GM21529 (cell line): ENCODE results near the gene UQCRC2.
A peak's percentile ranks its signal among the peaks of the same experiment; 100 is the strongest.
"Not testable (repeated sequence)": the region's sequence is repeated elsewhere in the genome, so short reads cannot be mapped to it uniquely, and the experiment has no call there.

ENCODE experiments used
- ATAC-seq: cut with Tn5 transposase; IDR thresholded peaks from one replicate; pipeline ENCODE4 v1.9.1; 2021; ENCODE audit not compliant: unreplicated experiment

The UQCRC2 gene

DNA sequence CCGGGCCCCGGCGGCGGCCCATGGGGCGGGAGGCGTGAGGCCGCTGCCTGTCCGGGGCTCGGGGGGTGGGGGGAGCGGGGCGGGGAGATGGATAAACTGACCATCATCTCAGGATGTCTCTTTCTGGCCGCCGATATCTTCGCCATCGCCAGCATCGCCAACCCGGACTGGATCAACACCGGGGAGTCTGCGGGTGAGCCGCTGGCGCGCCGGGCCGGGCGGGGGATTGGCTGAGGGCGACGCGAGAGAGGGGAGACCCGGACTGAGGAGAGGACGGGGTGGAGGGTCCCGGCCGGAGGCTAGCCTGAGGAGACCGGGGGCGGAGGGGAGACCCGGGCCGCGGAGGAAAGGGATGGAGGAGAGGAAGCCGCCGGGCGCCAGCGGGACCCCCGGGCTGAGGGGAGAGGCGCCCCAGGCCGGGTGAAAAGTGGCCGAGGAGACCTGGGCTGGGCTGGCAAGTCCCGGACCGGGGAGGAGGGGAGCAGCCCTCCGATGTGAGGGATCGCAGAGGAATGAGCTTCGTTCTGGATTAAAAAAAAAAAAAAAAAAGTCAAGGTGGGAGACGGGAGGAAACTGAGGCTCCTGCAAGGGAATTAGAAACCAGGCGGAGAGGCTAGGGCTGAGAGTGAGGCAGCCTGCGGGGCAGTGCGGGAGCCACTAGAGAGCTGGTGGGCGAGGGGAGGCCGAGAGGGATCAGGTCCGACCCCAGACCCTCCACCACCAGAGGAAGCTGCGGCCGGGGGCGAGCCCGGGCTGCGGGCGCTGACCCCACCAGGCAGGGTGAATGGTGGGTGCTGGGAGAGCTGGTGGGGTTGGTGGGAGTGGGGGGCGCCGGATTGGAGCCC, 55.3 kb downstream of the UQCRC2 start:
- no peak for ATAC-seq

DNA sequence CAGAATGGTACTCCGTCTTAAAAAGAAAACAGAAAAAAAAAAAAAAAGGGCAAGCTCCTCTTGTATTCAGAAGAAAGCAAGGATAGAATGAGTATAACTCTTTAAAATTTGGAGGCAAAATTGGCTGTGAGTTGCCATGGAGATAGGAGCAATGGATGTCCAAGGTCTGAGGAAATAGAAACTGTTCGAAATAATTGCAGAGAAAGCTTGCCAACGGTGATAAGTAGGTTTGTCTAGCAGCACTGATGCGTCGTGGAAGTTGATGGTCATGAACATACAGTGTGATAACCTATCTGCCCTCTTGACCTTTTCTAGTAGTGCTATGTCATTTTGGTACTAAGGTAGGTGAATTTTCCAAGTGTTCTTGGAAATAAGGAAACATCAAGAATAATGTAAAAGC, 57.7 kb downstream of the UQCRC2 start:
- no peak for ATAC-seq

DNA sequence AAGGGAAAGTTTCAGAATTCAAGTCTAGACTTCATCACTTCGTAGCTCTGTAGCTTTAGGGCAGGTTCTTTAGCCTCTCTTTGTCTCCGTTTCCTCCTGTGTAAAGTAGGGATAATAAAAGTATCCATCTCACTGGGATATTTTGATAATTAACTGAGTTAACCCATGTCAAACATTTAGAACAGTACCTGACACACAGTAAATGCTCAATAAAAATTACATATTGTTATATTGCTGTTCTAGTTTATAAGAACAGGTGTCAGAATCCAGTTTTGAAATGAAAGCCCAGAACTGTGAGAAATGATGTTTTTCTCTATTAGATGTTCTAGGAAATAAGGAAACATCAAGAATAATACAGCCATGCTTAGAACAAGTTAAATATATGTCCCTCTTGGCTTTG, 59.1 kb downstream of the UQCRC2 start:
- no peak for ATAC-seq

DNA sequence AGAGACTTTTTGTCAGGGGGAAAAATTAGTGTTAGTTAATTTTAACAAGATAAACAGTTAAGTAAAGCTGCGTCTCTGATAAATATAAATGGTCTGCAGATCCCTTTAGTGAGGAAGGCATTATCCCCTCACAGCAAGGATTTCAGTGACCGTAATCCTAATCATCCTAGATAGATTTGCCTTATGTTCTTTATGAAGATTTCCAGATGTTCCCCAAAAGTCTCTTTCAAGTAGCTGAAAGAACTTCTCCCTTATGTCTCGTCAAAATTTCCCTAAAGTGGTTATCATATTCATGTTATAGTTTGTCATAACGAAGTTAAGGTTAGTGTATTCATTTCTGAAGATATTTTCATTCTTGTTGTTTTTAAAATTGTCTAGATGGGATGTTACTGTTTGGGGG, 60.3 kb downstream of the UQCRC2 start:
- no peak for ATAC-seq

DNA sequence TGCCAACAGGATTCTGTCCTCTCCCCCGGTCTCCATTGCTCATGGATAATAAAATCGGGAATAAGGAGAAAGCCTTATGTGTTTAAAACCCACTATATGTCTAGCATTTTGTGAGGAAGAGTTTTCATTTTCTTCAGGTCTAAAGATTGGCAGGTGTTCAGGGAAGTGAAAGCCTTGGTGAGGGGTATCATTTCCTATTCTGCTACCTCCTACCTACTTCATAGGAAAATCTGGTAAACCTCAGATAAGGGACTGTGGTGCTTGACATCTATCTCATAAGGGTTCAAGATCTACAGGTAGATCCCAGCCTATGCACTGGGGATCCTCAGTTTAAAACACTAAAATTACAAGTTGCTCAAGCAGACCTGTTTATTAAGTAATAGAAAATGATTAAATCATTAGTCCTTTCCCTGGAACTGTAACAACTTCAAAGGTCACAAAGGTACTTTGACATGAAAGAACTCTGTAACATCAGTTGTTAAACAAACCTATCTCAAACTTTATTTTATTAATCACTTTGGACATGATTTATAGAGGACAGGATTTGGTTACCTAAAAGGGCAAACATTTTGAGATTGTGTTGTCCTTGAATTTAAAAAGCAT, 61.2 kb downstream of the UQCRC2 start:
- ATAC-seq: peak; percentile 64

DNA sequence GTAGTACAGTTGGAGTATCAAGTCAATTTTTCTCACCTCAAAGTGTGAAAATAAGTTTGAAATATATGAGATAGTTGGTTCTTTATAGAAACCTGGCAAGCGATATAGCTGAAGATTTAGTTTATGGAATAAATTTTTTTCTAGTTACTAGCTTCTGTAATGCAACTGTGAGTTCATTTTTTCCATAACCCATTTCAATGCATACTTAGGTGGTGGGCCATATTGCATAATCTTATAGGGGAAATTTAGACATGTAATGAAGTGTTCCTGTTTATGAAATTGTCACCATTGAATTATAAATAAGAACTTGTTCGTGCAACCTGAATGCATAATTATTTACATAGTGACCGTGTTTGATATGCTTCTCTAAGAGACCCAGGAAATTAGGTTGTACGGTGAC, 63.8 kb downstream of the UQCRC2 start:
- ATAC-seq: no peak

DNA sequence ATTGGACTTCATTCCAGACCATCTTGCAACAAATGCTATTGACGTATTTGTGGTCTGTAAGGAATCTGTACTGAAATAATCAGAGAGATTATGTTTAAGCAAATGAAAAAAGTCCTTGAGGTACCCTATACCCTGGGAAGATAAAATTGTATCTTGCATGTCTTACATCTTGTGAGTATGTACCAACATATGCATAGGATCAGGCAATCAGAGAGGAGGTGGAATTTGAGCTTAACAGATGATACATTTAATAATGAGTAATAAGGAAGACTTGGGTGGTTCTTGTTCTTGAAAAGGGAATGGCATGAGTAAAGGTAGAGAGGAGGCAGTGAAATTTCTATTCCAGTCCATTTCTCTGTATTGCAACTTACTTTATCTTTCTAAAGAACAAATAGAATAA, 65.4 kb downstream of the UQCRC2 start:
- no peak for ATAC-seq

DNA sequence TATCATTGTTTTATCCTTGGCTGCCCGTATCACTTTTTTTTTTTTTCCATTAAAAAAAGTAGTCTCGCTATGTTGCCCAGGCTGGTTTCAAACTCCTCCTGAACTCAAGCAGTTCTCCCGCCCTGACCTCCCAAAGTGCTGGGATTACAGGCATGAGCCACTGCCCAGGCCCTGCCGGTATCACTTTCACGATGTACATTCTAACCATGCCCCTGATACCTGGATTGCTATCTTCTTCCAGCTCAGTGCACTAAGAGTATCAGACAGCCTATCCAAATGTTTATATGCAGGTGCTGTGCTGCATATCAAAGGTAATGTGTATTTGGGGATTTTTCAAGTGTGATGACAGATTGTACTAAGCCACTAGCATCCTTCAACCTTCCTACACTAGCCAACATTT, 69.0 kb downstream of the UQCRC2 start:
- ATAC-seq: no peak

DNA sequence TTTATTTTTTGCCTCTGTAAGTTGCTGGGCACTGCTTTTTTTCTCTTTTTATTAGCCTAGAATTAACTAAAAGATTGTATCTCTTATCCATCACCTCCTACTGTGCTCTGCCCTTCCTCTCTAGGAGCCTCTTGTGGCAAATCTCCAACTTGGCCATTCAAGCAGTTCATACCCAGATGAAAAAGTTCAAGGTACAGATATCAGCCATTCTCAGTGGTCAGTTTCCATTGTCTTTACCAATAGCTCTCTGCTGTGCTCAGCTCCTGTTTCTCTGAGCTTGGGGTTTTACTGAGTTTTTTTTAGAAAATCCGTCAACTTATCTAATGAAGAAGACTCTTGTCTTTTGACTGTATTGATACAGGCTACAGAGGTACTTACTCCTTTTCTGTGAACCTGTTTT, 70.3 kb downstream of the UQCRC2 start:
- ATAC-seq: no peak

DNA sequence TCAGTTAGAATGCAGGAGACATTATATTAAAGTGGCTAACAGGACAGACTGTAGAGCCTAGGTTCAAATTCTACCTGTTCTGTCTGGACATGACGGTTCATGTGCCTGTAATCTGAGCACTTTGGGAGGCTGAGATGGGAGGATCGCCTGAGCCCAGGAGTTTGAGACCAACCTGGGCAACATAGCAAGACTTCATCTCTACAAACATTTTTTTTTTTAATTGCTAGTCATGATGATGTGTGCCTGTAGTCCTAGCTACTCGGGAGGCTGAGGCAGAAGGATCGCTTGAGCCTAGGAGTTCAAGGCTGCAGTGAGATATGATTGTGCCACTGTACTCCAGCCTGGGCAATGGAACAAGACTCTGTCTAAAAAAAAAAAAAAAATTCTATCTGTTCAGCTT, 71.6 kb downstream of the UQCRC2 start:
- not testable (repeated sequence) for ATAC-seq

DNA sequence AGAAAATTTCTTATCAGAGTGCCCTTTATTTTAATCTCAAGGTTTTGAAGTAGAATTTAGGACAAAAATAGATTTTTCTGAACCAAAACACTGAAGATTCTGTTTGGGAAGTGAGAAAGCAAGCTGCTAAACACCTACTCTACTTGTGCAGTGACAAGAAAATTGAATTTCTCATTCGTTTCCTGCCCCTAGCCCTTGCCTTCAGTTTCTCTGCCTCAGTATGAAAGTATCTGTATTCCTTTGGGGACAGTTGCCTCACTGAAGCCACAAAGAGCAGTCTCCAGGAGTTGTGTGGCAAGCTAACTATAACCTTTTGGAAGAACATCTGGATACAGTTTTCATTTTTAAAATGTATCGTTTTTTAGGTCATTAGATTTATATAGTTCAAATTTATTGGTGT, 74.5 kb downstream of the UQCRC2 start:
- no peak for ATAC-seq

DNA sequence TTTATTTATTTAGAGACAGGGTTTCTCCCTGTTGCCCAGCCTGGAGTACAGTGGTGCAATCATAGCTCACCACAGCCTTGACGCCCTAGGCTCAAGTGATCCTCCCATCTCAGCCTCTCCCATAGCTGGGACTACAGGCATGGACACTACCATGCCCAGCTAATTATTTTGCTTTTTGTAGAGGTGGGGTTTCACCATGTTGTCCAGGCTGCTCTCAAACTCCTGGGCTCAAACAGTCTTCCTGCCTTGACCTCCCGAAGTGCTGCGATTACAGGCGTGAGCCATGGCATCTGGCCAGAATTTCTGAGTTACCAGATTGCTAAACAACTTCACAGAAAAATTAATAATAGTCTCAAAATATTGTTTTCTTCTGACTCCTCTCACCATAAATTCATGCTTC, 76.5 kb downstream of the UQCRC2 start:
- ATAC-seq: no peak

DNA sequence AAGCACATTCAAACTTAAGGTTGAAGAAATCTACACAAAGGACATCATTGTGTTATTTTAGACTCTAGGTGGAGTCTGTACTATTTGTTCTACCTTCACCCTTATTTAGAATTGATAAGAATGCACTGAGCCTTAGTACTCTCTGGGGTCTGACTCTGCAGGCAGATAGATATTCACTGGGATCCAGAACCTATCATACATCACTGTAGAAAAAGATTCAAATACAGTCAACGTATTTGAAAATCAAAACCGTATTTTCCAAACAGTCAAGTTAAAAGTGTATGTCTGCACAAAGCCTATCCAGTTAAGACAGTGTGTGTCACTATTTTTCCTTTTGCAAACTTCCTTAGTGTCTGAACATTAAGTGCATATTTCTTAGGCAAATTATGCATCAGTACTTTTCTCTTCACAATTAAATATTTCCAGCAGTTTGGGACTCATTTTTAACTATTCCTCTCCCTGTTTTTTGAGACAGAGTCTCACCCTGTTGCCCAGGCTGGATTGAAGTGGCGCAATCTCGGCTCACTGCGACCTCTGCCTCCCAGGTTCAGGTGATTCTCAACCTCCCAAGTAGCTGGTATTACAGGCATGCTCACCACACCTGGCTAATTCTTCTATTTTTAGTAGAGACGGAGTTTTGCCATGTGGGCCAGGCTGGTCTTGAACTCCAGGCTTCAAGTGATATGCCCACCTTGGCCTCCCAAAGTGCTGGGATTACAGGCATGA, 77.1 kb downstream of the UQCRC2 start:
- no peak for ATAC-seq

DNA sequence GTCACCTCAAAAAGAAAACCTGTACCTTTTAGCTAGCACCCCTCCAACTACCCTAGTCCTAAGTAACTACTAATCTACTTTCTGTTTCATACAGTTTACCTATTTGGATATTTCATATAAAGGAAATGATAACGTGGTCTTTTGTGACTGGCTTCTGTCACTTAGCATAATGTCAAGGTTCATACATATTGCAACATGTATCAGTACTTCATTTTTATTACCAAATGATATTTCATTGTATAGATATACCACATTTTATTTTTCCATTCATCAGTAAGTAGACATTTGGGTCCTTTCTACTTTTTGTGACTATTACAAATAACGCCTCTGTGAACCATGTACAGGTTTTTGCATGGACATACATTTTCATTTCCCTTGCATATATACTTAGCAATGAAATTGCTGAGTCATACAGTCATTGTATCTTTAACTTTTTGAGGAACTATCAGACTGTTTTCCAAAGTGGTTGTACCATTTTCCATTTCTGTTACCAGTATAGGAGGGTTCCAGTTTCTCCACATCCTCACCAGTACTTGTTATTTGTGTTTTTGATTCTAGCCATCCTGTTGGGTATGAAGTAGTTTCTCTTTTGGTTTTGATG, 78.4 kb downstream of the UQCRC2 start:
- ATAC-seq: no peak
